Suppressor macrophage treated with lipopolysaccharide for 4 hours (primary cell): ENCODE data around the gene FAM3A.
A peak's percentile ranks its signal among the peaks of the same experiment; 100 is the strongest.

Experiments
- DNase-seq: peaks from one replicate; pipeline ENCODE4 v3.0.0-alpha.2; 2020

The FAM3A gene

DNA sequence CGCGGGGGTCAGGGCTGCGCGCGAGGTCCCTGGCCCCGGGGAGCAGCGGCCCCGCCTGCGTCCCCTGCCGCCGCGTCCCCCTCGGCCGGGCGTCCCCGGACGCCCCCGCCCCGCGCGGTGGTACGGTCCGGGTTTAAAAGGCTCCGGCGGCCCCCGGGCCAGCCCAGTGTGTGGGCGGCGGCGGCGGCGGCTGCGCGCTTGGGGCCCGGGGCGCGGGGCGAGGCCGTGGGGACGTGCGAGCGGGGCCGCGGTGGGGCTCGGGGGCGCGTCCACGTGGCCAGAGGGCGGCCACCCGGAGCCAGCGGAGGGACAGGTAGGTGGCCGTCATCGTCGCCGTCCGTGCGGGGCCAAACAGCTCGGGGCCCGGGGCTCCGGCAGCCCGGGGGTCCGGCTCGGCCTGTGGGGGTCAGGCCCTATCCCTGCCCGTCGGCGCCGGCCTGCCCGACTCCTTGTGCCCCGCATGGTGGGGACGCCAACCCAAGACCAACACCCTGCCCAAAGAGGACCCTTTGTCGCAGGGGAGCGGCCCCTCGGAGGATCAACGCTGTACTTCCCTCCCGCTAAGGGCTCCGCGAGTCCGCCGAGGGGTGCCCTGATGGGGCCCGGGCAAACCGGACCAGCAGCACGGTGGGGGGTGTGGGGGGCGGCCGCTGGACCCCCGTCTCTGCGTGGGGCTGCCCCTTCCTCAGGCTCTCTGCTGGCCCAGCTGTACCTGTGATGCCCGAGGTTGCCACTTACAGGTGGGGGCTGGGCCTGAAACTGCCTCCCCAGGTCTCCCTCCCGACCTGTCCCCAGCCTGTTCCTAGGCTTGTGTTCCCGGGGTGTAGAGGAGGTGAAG is 57.7 kb downstream of the FAM3A start, which contains the start of gene PLXNA3:
Gene PLXNA3 (plus strand): TSS at position 166 of the 838 bp plus-strand sequence. CDS start 1,903 bp downstream, outside the sequence.
- peak; percentile 60 for DNase-seq

DNA sequence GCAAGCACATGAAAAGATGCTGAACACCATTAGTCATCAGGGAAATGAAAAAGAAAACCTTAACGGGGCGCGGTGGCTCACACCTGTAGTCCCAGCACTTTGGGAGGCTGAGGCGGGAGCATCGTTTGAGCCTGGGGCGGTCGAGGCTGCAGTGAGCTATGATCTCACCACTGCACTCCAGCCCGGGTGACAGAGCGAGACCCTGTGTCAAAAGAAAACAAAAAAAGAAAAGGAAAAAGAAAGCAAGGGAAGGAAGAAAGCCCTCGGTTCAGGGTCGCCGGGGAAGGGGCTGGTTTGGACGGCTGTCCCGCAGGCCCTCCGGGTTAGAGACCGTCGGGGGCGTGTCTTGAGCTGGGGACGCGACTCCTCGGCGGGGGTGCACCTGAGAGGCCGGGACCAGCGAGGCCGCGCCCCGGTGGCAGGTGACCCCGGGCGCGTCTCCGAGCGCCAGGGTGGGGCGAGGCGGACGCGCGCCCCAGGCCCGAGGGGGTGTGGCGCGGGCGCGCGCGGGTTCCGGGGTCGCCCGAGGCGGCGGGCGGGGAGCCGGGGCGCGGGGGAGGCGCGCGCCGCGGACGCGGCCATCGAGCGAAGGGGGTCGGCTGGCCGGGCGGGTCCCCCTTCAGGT is 58.4 kb downstream of the FAM3A start:
- DNase-seq = peak; percentile 43
